C1 segment of cervical spinal cord (tissue), 14 donors: ENCODE data around the gene FHL1.
A peak's percentile ranks its signal among the peaks of the same experiment; 100 is the strongest.

Experiments
- DNase-seq, 14 donors: peaks; one replicate each; lab custom pipeline; 2025; lab: John Stamatoyannopoulos, UW

The FHL1 gene

DNA sequence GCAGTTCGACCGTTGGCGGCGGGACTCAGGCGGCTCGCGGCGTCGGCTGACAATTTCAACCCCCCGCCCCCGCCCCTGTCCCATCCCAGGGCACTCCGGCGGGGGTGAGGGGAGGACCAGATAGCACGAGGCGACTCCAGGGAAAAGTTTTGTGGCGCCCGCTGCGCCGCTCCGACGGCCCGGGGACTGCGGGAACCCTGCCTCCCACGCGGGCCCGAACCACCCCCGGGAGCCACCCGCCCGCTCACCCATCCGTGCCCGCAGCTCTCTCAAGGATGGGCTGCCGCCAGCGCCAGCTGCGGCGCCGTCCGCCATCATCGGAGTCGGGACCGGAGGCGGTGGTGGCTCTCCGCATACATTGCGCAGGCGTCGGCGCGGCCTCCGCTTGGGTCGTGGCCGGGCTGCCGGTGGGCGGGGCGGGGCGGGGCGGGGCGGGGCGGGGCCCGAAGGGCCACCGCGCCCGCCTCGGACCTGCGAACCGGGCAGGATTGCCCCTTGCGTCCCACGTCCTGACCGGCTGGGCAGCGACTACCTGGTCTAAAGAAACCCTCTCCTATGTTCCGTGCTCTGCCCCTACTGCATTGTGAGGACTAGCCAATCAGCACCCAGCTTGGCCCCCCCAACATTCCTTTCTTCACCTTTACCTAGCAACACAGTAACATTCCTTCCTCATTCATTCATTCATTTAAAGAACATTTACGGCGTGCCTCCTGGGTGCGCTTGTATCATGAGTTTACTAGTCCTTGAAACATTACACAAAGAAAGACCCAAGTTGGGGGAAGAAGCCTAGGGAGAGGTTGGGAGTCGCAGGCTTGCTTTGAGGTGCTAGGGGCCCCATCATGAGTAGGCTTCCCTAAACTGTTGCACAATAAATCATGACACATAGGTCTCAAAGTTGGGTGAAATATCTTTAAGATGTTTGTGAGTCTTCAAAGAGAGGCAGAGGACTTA lies 104.0 kb downstream of the FHL1 start, which contains the start of gene MAP7D3:
MAP7D3 (minus strand) TSS at position 360 of the 951 bp plus-strand sequence; CDS start at position 318, 42 bp downstream.
- DNase-seq = peak in 10 of 14 donors; percentile 2 to 47 (median 24)

DNA sequence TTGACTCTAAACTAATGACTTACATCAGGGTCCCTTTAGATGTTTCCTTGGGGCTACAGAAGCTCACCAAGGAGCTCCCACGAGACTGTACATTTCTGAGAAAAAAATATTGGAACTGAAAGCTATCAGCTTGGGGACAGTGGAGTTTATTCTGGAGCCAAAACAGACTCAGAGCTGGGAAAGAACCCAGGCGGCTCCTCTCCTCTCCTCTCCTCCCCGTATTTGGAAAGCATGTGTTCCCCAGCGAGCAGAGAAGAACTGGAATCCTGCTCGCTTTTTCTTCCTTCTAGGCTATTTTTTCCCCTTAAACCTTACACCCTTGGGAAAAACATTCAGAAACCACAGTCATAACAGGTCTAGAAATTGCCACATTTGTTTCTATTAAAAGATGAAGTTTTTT lies 108.2 kb downstream of the FHL1 start:
- no peak for DNase-seq

DNA sequence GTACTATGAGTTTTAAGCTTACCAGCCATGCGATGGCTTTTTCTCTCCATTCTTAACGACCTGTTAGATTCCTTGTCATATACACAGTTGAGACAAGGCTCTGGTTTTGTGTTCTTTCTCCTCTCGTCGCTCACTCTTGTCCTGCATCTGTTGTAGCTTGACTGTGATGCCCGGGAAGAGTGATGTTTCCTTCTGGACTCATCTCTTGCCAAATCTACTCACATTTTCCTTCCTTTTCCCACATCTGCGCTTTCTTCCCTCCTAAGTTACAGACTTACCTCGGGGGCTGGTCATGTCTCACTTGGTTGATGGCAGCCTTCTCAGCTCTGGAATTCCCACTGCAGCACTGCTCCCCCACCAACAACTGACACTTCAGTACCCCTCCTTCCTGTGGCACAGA lies 108.7 kb downstream of the FHL1 start:
- no peak for DNase-seq

DNA sequence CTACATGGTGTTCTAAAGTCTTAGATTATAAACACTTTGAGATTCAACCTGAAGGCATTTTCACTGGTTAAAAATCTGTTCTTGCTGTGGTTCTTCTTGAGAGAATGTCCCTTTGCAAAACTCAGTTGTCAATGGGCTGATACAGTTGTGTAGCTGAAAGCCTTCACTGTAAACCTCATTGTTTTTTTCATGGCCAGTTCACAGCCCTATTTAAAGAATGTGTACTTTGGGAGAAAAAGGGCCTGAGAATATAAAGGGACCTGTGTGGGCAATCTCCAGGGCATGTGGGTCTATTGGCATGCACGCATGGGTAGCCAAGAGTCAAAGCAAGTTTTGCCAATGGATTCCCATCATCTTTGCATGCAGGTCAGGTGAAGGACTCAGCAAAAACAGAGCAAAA lies 111.6 kb downstream of the FHL1 start:
- DNase-seq = no peak

DNA sequence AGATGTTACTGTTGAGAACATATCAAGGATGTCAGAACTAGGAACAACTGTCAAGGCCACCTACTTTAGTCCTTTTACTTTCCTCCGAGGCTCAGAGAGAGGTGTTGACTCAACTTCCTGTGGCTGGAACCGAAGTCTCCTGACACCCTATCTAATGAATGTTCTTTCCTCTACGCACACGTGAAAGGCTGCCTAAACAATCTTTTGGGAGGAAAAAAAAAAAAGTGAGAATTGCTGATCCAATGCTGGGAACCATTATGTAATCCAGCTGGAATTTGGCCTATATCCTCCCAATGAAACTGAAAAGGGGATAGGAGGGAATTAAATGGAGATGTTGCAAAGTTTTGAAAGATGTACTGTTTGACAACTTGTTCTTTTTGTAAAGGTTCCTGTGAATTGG lies 112.2 kb downstream of the FHL1 start:
- no peak for DNase-seq

DNA sequence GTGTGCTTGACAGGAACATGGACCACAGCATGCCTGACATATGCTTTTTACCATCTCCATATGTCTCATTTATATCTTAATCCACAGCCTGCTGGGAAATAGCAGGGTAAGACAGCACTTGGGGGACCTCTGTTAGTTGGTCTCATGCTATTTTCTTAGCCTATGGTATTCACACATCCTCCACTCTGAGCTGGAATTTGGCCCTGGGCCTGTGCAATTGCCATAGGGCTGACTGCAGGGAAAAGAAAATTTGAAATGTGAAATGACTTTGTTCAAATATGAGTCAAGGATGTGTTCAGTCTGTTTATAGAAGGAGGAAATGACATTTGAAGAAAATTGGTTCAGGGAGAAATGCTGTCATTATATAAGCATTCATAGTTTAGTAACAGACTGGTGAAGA lies 113.4 kb downstream of the FHL1 start:
- no peak for DNase-seq
